ENCODE results near the gene ZFAND2B. TPM values are rescaled to one million over a fixed set of nuclear protein-coding genes. Genes with fewer than 3 reads are reported as not detected.

Gene ZFAND2B, protein sequence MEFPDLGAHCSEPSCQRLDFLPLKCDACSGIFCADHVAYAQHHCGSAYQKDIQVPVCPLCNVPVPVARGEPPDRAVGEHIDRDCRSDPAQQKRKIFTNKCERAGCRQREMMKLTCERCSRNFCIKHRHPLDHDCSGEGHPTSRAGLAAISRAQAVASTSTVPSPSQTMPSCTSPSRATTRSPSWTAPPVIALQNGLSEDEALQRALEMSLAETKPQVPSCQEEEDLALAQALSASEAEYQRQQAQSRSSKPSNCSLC
- total RNA-seq (2022; extraction: Qiagen RNA extraction; ENCODE audit: low read depth), result 17.9 to 24.2 TPM (median 22.6 TPM) in 5 replicates

DNA sequence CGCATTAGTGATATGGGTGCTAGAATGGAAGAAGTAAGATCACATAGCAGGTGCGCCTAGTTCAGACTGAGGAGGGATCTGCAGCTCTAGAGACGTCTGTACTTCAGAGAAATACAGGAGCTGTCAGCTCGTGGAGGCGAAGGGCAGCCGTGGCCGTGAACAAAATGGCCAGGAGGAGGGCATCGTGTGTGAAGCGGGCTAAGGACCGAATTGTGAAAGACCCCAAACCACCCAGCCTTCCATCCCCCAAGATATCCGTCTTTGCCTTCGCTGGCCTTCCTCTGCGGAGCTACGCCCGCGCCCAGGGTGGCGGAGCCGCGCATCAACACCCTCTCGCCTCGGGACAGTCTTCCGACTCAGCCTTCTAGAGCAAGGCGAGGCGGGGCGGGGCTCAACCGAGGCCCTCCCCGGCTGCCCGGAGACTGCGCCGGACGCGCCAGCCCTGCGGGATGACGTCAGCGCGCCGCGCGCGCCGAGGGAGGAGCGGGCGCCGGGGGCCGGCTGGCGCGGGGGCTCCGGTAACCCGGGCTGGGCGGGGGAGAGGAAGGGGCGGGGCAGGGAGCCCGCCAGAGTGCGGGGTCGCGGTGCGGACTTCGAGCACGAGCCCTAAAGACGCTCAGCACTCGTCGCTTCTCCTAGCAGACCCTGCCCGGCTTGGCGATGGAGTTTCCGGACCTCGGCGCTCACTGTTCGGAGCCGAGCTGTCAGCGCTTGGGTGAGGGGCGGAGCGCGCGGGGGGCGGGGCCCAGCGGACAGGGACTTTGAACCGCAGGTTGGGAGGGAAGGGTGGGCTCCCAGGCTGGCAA, at the start of gene ZFAND2B:
ZFAND2B (plus strand) TSS at position 455 of the 806 bp plus-strand sequence; CDS start at position 661, 206 bp downstream.

DNA sequence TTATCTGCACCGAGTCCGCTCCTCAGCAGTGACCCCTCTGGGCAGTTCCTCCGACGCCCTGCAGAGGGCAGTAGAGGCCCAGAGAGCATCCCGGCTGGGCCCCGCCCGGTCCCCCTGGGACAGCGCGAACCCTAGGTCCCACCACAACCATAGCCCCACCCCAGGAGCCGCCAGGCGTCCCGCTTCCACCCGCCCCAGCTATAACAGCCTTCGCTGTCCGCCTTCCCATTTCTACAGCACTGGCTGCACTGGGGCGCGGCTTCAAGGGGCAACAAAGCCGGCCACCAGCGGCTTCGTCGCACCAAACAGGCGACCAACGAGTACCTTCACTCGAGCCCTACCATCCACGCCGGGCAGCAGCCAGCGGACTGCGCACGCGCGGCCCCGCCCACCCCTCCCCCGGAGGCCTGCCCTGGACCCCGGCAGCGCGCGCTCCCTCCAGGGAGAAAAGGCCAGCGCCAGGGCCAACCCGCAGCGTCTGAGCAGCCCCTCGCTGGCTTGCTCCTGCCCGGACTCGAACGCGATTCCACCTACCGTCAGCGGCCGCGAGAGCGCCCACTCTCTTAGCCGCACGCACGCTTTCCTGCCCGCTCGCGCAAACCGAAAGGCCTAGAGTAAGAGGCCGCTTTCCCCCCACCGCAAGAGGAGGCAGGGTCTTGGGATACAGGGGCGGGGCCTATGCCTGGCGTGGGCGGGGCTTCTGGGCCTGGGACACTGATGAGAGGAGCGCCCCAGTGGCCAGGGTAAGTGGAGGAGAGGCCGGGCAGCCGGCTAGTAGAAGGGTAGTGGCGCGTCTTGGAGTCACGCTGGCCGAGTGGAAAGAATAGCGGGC, 46.2 kb upstream of the ZFAND2B start, which contains the start of gene NHEJ1:
NHEJ1 (minus strand) TSS at position 630 of the 832 bp plus-strand sequence. CDS start 2,453 bp downstream, outside the sequence.

DNA sequence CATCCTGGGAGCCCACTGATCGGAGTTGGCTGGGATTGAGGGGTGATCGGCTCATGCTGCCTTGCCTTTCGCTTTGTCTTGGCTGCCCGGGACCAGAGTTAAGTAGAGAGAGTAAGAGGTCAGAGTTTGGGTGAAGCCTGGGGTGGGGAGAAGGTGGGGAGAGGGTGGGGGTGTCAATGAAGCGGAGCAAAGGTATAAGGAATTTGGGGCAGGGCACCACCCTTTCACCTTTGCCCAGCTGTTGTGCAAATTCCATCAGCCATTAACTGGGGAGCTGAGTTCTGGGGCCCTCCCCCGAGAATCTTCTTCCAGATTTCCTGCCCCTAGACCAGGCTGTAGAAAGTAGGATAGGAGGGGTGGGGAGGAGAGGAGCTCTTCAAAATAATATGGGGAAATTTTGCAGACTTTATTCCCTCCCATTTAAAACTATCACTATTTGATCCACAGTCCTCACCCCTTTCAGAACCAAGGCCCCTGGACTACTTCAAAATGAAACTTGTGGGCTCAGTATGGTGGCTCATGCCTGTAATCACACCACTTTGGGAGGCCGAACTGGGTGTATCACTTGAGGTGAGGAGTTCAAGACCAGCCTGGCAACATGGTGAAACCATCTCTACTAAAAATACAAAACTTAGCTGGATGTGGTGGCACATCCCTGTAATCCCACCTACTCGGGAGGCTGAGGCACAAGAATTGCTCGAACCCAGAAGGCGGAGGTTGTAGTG, 36.5 kb upstream of the ZFAND2B start, which contains the start of gene SLC23A3:
SLC23A3 (minus strand) TSS at position 100 of the 725 bp plus-strand sequence; CDS start at position 55, 45 bp downstream.

DNA sequence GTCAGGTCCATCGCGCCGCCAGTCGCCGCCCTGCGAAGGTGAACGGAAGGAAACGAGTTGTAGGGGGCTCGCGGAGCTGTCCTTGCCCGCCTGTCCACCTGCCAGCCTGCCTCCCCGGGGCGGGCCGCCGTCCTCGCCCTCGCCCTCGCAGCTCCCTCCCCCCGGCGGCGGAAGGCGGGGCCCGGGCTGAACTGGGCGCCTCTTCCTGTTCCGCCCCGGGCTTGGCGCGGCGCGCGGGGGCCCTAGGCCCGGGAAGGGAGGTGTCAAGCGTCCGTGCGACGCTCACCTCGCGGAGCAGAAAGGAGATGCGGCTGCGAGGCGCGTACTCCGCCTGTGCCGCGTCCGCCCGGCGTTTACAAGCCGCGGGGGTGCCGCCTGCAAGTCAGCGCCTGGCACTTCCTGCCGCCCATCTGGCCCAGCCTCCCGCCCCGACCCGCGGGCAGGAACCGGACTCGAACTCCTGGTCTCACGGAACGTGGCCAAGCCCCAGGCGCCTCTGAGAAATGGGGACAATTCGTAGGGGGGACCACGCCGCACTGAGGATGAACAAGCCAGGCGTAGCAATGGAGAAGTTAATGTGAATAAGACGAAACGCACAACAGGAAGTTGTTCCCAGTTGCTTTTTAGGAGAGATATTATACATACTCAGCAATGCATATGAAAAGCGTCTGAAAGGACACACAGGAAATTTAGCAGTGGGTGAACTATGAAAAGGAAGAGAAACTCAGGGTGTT, 29.6 kb upstream of the ZFAND2B start, which contains the start of gene CNPPD1:
CNPPD1 (minus strand) TSS at position 108 of the 734 bp plus-strand sequence; CDS start at position 11, 97 bp downstream.

DNA sequence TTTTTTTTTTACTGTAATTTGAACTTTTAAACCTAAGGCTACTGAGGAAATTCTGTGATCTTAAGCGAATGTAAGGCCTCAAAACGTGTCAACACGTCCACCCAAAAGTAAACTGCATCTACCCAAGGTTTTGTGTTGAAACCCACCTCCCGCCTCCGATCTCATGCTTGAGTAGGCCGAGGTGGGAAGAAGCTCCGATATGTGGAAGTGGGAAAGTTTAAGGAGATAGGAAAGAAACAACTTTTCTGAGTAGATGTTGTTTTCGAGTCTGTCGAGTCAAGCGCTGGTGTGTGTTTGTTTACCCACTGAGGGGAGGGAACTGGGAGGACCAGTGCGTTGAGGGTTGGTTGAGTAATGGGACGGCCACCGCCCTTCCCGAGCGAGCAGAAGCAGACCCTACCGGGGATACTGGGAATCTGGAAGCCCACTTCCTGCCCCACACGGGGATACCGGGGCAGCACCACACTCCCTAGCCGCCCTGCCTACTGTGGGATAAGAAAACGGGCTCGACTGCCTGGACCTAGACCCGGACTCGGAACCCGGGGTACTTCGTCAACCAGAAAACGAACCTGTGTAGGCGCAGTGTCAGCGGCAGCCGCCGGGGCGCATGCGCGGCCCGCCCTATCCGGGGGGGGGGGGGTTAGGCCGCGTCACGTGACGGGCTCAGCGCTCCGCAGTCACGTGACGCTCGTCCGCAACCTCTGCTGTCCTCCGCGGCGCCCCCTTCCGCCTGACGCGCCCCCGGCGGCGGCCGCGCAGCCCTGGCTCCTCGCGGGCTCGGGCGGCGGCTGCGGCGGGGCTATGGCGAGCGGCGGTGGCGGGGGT, 28.8 kb upstream of the ZFAND2B start, which contains the start of gene RETREG2:
RETREG2 (plus strand) TSS at position 724 of the 825 bp plus-strand sequence; CDS start at position 802, 78 bp downstream.

DNA sequence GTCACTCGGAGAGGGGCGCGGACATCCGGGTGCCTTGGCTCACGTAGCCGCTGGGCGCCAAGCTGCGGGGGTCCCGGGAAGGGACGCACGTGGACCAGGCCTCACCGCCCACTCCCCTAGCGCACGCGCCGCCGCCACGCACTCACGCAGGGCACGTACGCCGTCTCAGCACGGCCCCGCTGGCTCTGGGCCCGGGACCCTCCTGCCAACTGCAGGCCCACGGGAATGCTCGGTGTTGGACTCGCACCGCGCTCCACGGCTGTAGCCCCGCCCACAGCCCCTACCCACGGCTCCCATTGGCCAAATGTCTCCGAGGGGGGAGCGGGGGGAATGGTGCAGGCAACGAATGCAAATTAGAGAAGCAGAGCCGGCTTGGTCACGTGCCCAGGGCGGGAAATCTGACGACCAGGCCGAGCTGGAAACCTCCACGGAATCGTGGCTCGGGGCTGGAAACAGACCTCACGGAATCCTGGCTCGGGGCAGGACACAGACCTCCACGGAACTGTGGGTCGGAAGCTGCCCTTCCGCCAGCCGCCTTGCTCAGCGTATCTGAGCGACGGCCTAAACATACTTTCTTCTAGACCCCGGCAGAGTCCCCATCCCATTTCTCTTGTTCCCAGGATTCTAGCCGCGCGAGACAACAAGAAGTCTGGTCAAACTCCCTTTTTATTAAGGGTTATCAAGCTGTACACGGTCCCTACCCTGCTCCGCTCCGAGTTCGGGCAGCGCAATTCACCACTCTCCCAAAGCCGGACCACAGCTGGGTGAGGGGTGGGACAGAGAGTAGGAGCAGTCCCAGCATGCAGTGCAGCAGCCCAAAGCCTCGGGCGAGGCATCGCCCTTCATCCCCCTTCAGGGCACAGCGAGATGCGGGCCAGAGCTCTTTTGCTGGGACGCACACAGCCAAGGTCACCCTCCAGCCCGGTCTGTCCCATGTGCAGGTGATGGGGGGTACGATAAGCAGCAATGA, 12.4 kb downstream of the ZFAND2B start, which contains the start of gene ABCB6:
ABCB6 (minus strand) TSS at position 227 of the 970 bp plus-strand sequence. CDS start 285 bp downstream, outside the sequence.

DNA sequence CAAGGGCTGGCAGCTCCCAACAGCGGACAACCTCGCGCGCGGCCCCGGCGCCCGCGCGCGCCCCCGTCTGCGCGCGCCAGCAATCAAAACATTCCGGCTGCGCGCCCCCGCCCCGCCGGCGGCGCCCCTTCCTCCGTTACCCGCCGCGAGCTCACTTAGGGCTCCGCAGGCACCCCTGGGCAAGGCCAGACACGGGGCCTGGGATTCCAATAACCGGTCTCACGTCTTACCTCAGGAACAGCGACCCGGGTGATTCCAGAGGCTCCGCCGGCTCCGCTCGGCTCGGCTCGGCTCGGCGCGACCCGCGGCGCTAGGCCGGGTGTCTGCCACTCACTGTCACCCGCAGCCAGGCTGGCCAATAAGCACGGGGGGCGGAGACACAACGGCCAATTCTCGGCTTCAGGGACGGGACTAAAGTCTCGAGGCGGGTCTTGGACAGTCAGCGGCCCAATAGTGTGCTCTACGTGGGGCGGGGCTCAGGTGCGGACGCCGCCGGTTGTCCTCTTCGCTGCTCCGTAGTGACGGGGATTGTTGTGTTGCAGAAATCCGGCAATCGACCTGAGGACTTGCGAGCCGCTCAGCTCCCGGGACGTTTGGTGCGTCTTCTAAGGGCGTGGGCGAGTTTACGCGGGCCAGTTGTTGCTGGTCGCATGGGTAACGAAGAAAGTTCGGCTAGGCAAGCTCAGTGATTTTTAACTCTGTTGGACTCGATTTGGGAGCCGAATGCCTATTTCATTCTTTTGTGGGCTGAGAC, 22.9 kb downstream of the ZFAND2B start, which contains the start of the genes ANKZF1 and ATG9A:
ANKZF1 (plus strand) TSS at position 502 of the 754 bp plus-strand sequence. CDS start 452 bp downstream, outside the sequence.
ATG9A (minus strand) TSS at position 332 of the 754 bp plus-strand sequence. CDS start 1,612 bp downstream, outside the sequence.

DNA sequence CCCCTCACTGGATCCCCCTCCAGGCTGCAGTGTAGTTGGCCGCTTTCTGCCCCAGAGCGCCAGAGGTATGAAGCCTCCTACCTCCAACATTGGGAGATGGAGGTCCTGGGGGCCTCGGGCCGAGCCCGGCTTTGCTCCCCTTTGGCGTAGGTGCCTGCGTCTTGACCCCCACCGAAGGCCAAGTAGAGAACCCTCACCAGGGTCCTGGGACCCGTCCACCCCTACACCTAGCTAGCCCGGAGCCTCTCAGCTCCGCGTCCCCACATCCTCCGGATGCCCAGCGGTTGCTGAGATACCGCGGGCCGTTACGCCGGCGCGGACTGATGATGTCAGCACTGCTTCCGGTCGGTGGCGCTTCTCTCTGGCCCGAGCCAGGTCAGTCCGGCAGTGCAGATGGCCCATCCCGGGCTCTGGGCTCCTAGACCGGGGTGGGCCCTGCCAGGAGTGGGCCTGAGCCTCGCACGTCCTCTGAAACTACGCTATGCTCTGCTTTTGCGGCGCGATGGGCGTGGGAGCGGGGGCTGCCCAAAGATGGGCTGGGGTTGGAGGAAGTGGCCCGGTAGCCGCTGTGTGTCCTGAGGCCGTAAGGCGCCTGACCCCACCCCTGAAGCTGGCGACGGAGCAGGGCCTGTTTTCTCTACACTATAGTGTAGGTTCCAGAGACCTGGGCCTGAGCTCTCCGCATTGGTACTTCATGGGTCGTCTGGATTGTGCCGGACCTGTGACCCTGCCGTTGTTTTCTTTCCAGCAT, 38.7 kb downstream of the ZFAND2B start, which contains the start of the genes GLB1L and STK16:
GLB1L (minus strand) TSS at position 297 of the 751 bp plus-strand sequence. CDS start 1,871 bp downstream, outside the sequence.
STK16 (plus strand) TSS at position 332 of the 751 bp plus-strand sequence. CDS start 521 bp downstream, outside the sequence.

DNA sequence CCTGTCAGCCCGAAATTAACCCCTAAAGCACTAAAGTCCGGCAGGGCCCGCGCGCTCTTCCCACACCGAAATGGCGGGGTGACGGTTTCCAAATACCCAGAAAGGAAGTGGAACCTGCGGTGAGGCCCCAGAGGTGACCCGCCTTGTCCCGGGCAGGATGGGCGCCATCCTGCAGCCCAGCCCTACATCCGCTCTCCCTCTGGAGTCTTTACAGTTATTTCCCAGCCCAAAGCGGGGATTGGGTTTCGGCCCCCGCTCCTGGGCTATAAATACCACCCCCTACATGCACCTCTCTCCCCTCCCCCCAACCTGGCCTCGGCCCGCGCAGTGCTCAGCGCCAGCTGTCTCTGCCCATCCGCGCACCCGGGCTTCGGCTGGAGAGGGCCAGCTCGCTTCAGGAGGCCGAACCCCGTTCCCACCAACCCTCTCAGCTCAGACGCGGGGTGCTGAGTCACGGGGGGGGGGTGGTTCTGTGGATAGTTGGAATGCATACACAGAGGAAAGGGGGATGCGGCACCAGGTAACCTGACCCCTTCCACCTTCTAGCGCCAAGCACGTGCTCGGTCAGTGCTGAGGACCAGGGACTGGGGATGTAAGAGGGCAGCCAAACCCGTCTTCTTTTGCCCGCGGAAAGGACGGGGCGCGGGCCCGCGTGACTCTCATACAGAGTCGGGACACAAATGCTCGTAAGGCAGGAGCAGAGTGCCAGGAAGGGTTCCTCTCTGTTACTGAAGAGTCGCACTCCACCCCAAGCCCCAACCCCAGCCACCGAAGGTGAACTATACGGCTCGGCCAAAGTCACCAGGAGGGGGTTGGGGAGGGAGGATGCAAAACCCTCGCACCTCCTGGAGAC, 46.5 kb downstream of the ZFAND2B start, which contains the start of gene TUBA4B:
TUBA4B (plus strand) TSS at position 344 of the 853 bp plus-strand sequence; CDS start at position 509, 165 bp downstream.

DNA sequence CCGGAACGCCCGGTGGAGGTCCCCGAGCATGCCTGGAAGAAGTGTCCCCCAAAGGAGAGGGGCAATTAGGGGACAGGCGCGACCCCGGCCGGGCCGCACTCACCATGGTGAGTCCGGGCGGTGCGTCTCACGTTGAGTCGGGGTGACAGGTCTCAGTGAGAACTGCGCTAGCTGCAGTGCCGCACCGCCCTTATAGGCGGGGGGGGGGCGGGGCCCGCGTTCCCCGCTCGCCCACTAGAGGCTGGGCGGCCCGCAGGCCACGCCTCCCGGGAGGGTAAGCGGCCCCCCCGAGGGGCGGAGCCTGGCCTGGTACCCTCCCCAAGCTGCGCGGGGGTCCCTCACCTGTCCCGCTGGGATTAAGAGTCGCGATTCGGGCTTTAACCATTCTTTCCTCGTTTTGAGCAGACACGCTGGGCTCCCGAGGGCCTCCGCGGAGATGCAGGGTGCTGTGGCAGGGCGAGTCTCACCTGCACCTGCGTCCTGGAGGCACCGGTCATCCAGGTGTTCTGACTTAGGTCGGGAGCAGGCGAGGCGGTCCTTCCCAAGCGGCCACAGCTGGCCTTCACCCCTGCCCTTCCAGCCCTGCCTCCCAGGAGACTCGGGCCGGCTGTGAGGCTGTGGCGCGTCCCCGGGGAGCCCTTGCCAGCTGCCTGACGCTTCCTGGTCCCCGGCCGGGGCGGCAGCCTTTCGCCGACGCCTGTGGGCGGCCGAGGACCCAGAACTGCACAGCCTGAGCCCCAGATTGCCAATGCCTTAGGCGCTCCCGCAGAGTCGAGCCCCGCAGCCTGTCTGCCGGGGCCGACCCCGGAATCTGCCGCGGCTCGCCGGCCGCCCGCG, 47.4 kb downstream of the ZFAND2B start, which contains the start of gene TUBA4A:
TUBA4A (minus strand) TSS at position 166 of the 837 bp plus-strand sequence; CDS start at position 106, 60 bp downstream.

